Mesenchymal stem cell (in vitro differentiated cells and primary cell): ENCODE data around the gene HINT3.
A peak's percentile ranks its signal among the peaks of the same experiment; 100 is the strongest.

Source experiments
- DNase-seq: peaks from one replicate; pipeline ENCODE4 v3.0.0-alpha.2; 2013
- H2AFZ ChIP-seq: one replicate; pipeline ENCODE4 v1.6.1; 2013; ENCODE audit warnings: low read depth, mild to moderate bottlenecking, control low read depth, inconsistent platforms, low read length, moderate library complexity
- H2AK5ac ChIP-seq: 2 replicates; pipeline ENCODE4 v1.6.1; 2013; ENCODE audit warnings: low read length, moderate library complexity, mild to moderate bottlenecking, inconsistent platforms; ENCODE audit not compliant: severe bottlenecking
- H2BK120ac ChIP-seq: one replicate; pipeline ENCODE4 v1.6.1; 2013; ENCODE audit warnings: low read depth, mild to moderate bottlenecking, inconsistent platforms, low read length, moderate library complexity
- H2BK12ac ChIP-seq, 2 experiments: one replicate each; pipeline ENCODE4 v1.6.1; 2013; ENCODE audit warnings: inconsistent platforms in 2 of 2, low read length in 2 of 2, mild to moderate bottlenecking in 2 of 2, moderate library complexity in 2 of 2, control low read depth in 1 of 2
- H2BK15ac ChIP-seq: one replicate; pipeline ENCODE4 v1.6.1; 2013; ENCODE audit warnings: mild to moderate bottlenecking, low read depth, inconsistent platforms; ENCODE audit not compliant: poor library complexity, severe bottlenecking
- H2BK5ac ChIP-seq: 2 replicates; pipeline ENCODE4 v1.6.1; 2013; ENCODE audit warnings: low read depth, mild to moderate bottlenecking, low read length, control low read depth, inconsistent platforms; ENCODE audit not compliant: poor library complexity, severe bottlenecking
- H3K14ac ChIP-seq, 2 experiments: one replicate each; pipeline ENCODE4 v1.6.1; 2013; ENCODE audit warnings: inconsistent platforms in 2 of 2, low read length in 2 of 2, control low read depth in 1 of 2, mild to moderate bottlenecking in 1 of 2, moderate library complexity in 1 of 2
- H3K18ac ChIP-seq, 2 experiments: one replicate each; pipeline ENCODE4 v1.6.1; 2013; ENCODE audit warnings: inconsistent platforms in 2 of 2, low read length in 2 of 2, control low read depth in 1 of 2, low read depth in 1 of 2, mild to moderate bottlenecking in 1 of 2
- H3K23ac ChIP-seq, 2 experiments: one replicate each; pipeline ENCODE4 v1.6.1; 2013; ENCODE audit warnings: inconsistent platforms in 2 of 2, low read length in 2 of 2, mild to moderate bottlenecking in 2 of 2, moderate library complexity in 2 of 2, control low read depth in 1 of 2
- H3K27ac ChIP-seq: 2 replicates; pipeline ENCODE4 v1.5.1; 2013; ENCODE audit warnings: mild to moderate bottlenecking, moderate library complexity, low read length, control low read depth, inconsistent platforms; ENCODE audit not compliant: poor library complexity, severe bottlenecking
- H3K27me3 ChIP-seq, 2 experiments: 2 replicates each; pipeline versions ENCODE4 v1.6.1 to v1.7.0; 2013; ENCODE audit warnings: low read length in 2 of 2, mild to moderate bottlenecking in 2 of 2, moderate library complexity in 2 of 2, control low read depth in 1 of 2, inconsistent platforms in 1 of 2; ENCODE audit not compliant: control insufficient read depth in 1 of 2, insufficient read depth in 1 of 2
- H3K36me3 ChIP-seq, 2 experiments: 2 replicates each; pipeline versions ENCODE4 v1.6.1 to v1.7.0; 2013; ENCODE audit warnings: low read length in 2 of 2, control low read depth in 1 of 2, inconsistent platforms in 1 of 2, low read depth in 1 of 2, mild to moderate bottlenecking in 1 of 2; ENCODE audit not compliant: insufficient read depth in 2 of 2, control insufficient read depth in 1 of 2
- H3K4ac ChIP-seq, 2 experiments: one replicate each; pipeline ENCODE4 v1.6.1; 2013; ENCODE audit warnings: inconsistent platforms in 2 of 2, low read length in 2 of 2, mild to moderate bottlenecking in 2 of 2, moderate library complexity in 2 of 2, control low read depth in 1 of 2, low read depth in 1 of 2
- H3K4me1 ChIP-seq: 2 replicates; pipeline ENCODE4 v1.6.1; 2013; ENCODE audit warnings: low read depth, low read length, control low read depth; ENCODE audit not compliant: control insufficient read depth, insufficient read depth
- H3K4me2 ChIP-seq: 2 replicates; pipeline ENCODE4 v1.6.1; 2013; ENCODE audit warnings: low read length, mild to moderate bottlenecking, inconsistent platforms; ENCODE audit not compliant: poor library complexity, severe bottlenecking
- H3K4me3 ChIP-seq, 2 experiments: 2 replicates each; pipeline versions ENCODE4 v1.5.1 to v1.7.0; 2013; ENCODE audit warnings: low read length in 2 of 2, mild to moderate bottlenecking in 2 of 2, control low read depth in 1 of 2, low read depth in 1 of 2; ENCODE audit not compliant: insufficient read depth in 1 of 2
- H3K79me1 ChIP-seq: replicated peaks from 2 replicates; pipeline ENCODE4 v1.6.1; 2013; ENCODE audit warnings: mild to moderate bottlenecking, control low read depth, low read length, inconsistent platforms; ENCODE audit not compliant: poor library complexity, severe bottlenecking
- H3K9ac ChIP-seq: 2 replicates; pipeline ENCODE4 v1.7.0; 2013; ENCODE audit warnings: mild to moderate bottlenecking, low read length, moderate library complexity
- H3K9me3 ChIP-seq: 2 replicates; pipeline ENCODE4 v1.7.0; 2013; ENCODE audit warnings: mild to moderate bottlenecking, low read length; ENCODE audit not compliant: control insufficient read depth
- H4K8ac ChIP-seq: one replicate; pipeline ENCODE4 v1.6.1; 2013; ENCODE audit warnings: inconsistent platforms, mild to moderate bottlenecking, low read length, moderate library complexity
- H4K91ac ChIP-seq: one replicate; pipeline ENCODE4 v1.6.1; 2013; ENCODE audit warnings: mild to moderate bottlenecking, low read length, inconsistent platforms
- WGBS: methylation state at CpG from one replicate; pipeline ENCODE4 v1.1.7; 2013; ENCODE audit warnings: mixed read lengths; 5-methylcytosine and 5-hydroxymethylcytosine counted together

HINT3 gene

DNA sequence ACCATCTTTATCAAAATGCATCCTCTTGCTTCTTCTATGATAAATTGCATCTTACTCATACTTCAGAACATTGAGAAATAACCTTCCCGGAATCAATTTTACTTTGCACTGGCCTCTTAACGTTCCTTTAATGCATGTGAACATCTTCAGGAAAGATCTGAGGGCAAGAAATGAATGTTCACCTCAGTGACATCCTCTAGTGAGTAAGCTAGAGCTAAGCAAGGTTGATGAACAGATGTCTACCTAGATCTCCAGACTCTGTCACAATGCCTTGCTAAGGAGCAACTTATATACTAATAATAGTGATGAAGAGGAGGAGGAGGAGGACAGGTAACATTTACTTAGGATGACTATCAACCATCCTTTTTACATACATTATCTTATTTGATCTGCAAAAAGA lies 16.8 kb upstream of the HINT3 start:
- H2BK120ac ChIP-seq: no peak overlapping the region
- no peak overlapping the region for H3K4ac ChIP-seq
- H3K4me2 ChIP-seq: no peak overlapping the region
- no peak overlapping the region for H4K8ac ChIP-seq
- H3K27me3 ChIP-seq: no peaks in the 10 kb centered on the region
- no peak for DNase-seq
- no peaks in the 10 kb centered on the region for H3K36me3 ChIP-seq
- H3K18ac ChIP-seq: no peak overlapping the region
- no peak overlapping the region for H2BK12ac ChIP-seq
- H3K4me1 ChIP-seq: no peaks in the 10 kb centered on the region
- no peak overlapping the region for H3K14ac ChIP-seq
- no peak overlapping the region for H3K4me3 ChIP-seq
- 94% methylated on average over 2 of the region's 2 CpGs for WGBS
- H3K79me1 ChIP-seq: no peaks in the 10 kb centered on the region
- no peak overlapping the region for H2BK15ac ChIP-seq
- no peak overlapping the region for H2AFZ ChIP-seq
- H3K27ac ChIP-seq: no peak overlapping the region
- H2AK5ac ChIP-seq: no peak overlapping the region
- no peak overlapping the region for H4K91ac ChIP-seq
- H3K9me3 ChIP-seq: no peaks in the 10 kb centered on the region
- H2BK5ac ChIP-seq: no peak overlapping the region
- no peak overlapping the region for H3K9ac ChIP-seq
- H3K23ac ChIP-seq: no peak overlapping the region

DNA sequence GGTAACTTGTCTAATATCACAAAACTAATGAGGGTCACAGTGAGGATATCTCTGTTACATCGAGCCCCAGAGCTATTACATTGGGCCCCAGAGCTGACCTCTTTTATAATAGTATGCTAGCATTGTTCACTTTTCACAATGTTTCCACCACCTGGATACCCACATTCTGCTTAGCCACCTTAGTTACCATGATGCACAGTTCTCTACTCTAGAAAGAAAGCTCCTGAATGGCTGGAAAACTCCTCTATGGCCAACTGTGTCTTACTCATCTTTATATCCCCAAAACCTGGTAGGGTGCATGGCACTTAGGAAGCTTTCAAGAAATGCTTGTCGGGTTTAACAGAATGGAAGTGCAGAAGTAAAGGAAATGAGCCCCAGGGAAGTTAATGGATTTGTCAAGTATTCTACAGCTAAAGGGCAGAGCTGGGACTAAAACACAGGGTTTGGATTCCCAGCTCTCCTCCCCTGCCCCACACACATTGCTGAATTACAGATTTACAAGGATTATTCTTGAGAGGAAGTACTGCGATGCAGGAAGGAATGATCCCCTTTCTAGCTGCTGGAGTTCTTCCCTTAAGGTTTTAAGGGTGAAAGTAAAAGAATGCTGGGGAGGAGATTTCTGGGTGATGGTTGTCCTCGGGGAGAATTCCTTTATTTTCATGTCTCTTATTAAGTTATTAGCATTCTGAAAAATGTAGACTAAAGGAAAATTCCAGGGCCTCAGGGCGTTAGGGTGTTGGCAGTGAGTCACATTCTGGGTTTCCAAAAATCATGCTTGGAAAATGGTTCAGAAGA lies 16.1 kb upstream of the HINT3 start:
- H3K23ac ChIP-seq: no peak overlapping the region
- peak overlapping the region; percentile 31 for H3K9ac ChIP-seq
- H3K79me1 ChIP-seq: no peaks in the 10 kb centered on the region
- no peak for DNase-seq
- no peak overlapping the region for H2AFZ ChIP-seq
- H3K14ac ChIP-seq: no peak overlapping the region
- H2BK12ac ChIP-seq: no peak overlapping the region
- no peak overlapping the region for H2BK15ac ChIP-seq
- H4K91ac ChIP-seq: no peak overlapping the region
- no peaks in the 10 kb centered on the region for H3K27me3 ChIP-seq
- no peaks in the 10 kb centered on the region for H3K4me1 ChIP-seq
- no peak overlapping the region for H2BK5ac ChIP-seq
- no peaks in the 10 kb centered on the region for H3K36me3 ChIP-seq
- H4K8ac ChIP-seq: no peak overlapping the region
- H2AK5ac ChIP-seq: no peak overlapping the region
- no peak overlapping the region for H3K4me3 ChIP-seq
- H2BK120ac ChIP-seq: no peak overlapping the region
- no peak overlapping the region for H3K18ac ChIP-seq
- peak overlapping the region; percentile 44 for H3K27ac ChIP-seq
- H3K4me2 ChIP-seq: no peak overlapping the region
- H3K4ac ChIP-seq: peak overlapping the region in 1 of 2 experiments; percentile 67
- no peaks in the 10 kb centered on the region for H3K9me3 ChIP-seq
- WGBS: 72% methylated on average over 3 of the region's 5 CpGs

DNA sequence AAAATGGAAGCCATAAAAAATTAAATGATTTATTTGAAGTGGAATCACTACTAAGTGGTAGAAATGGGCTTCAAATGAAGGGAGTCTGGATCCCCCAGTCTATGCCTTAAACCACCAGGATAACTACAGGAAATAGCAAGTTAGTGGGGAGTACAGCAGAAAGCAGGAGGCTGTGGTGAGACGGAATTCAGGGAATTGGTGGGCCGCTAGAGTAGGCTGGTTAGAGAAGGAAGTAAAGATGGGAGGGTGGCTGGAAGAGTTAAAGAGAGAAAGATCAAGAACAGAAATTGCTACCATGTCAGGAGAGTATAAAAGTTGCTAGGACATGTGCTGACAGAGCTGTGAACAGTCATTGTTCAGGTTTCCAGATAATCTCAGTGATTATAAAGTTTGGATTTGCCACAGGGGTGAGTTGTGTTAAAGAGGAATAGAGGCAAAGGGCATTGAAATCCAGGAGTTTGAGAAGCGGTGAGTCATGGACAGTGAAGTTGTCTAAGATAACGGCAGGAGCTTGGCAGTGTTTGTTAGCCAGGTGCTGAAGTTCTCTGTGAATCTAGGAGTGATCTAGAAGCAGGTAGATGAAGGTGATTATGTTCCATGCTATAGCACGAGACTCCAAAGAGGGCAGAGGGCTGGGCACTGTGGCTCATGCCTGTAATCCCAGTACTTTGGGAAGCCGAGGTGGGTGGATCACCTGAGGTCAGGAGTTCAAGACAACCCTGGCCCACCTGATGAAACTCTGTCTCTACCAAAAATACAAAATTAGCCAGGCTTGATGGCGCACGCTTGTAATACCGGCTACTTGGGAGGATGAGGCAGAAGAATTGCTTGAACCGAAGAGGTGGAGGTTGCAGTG lies 13.7 kb upstream of the HINT3 start:
- Histone ChIP-seq H3K9me3 (no peaks in the 10 kb centered on the region), H3K27ac (no peak overlapping the region), H2AFZ (no peak overlapping the region), H2BK5ac (no peak overlapping the region), H4K8ac (peak overlapping the region; percentile 59), H3K4me2 (no peak overlapping the region), H3K14ac (no peak overlapping the region), H2AK5ac (no peak overlapping the region), H2BK12ac (peak overlapping the region; percentile 76 to 90), H3K4me3 (no peak overlapping the region), H3K18ac (peak overlapping the region; percentile 6 to 62), H3K36me3 (no peaks in the 10 kb centered on the region), H3K27me3 (no peaks in the 10 kb centered on the region), H2BK15ac (no peak overlapping the region), H3K23ac (no peak overlapping the region), H4K91ac (peak overlapping the region; percentile 64), H3K79me1 (no peaks in the 10 kb centered on the region), H3K4ac (peak overlapping the region in 1 of 2 experiments; percentile 54), H2BK120ac (peak overlapping the region; percentile 27), H3K4me1 (peaks cover 1% of the 10 kb centered on the region), H3K9ac (no peak overlapping the region)
- peak; percentile 45 for DNase-seq
- WGBS: 83% methylated on average over 10 of the region's 10 CpGs
